KOPT-K1 (cell line): ENCODE data around the gene DMRT1.

Experiments
- H3K27ac ChIP-seq: fragments of 200-600 bp; sonication (generic); 2 replicates; pipeline ENCODE4 v1.5.1; 2016; ENCODE audit warnings: antibody characterized with exemption, mild to moderate bottlenecking, low read depth, low read length; ENCODE audit not compliant: poor library complexity, severe bottlenecking
- H3K36me3 ChIP-seq: fragments of 200-600 bp; sonication (generic); 2 replicates; pipeline ENCODE4 v1.5.1; 2017; ENCODE audit warnings: antibody characterized with exemption, mild to moderate bottlenecking, low read length, moderate library complexity; ENCODE audit not compliant: insufficient read depth
- H3K9me3 ChIP-seq: fragments of 200-600 bp; sonication (generic); 2 replicates; pipeline ENCODE4 v1.5.1; 2017; ENCODE audit warnings: antibody characterized with exemption, low read length, mild to moderate bottlenecking; ENCODE audit not compliant: insufficient read depth, poor library complexity, severe bottlenecking

The DMRT1 gene

GRCh38 chr9:1009101-1009707 is 167.7 kb downstream of the DMRT1 start:
- Histone ChIP-seq H3K27ac (no peak overlapping the region), H3K9me3 (no peaks in the 10 kb centered on the region), H3K36me3 (no peaks in the 10 kb centered on the region)

GRCh38 chr9:1013021-1013420 is 171.5 kb downstream of the DMRT1 start:
- Histone ChIP-seq H3K36me3 (no peaks in the 10 kb centered on the region), H3K9me3 (no peaks in the 10 kb centered on the region), H3K27ac (no peak overlapping the region)

GRCh38 chr9:1014225-1014624 is 172.7 kb downstream of the DMRT1 start:
- Histone ChIP-seq H3K9me3 (no peaks in the 10 kb centered on the region), H3K36me3 (no peaks in the 10 kb centered on the region)

GRCh38 chr9:1014640-1015039 is 173.1 kb downstream of the DMRT1 start:
- H3K36me3 ChIP-seq, result no peaks in the 10 kb centered on the region
- no peaks in the 10 kb centered on the region for H3K9me3 ChIP-seq
- no peak overlapping the region for H3K27ac ChIP-seq

More at GRCh38 chr9:1014225-1014624, 172.7 kb downstream of the DMRT1 start:
- H3K27ac ChIP-seq, result no peak overlapping the region

- no peaks in the 10 kb centered on the region for H3K36me3 ChIP-seq
- peaks cover 19% of the 10 kb centered on the region for H3K9me3 ChIP-seq
- H3K27ac ChIP-seq, result no peak overlapping the region
Measured at GRCh38 chr9:1018121-1018520, 176.6 kb downstream of the DMRT1 start.
